CD4-positive, alpha-beta T cell (primary cell): ENCODE measurements around the gene TRIM71. TPM values are rescaled to one million over a fixed set of nuclear protein-coding genes. Genes with fewer than 3 reads are reported as not detected.
"Not testable (repeated sequence)": the region's sequence is repeated elsewhere in the genome, so short reads cannot be mapped to it uniquely, and the experiment has no call there.

ENCODE experiments used
- ATAC-seq: fragments of 200-7000 bp; cut with Tn5 transposase; one replicate; pipeline ENCODE4 v1.10.0; 2022; ENCODE audit warnings: mild to moderate bottlenecking; ENCODE audit not compliant: poor library complexity
- CTCF ChIA-PET: fragments of 350-600 bp; sonication (Branson Sonifier 250); formaldehyde crosslinking; loops from one replicate; lab custom pipeline; 2021; ENCODE audit warnings: antibody characterized with exemption, inconsistent platforms; lab: Charles Lee
- POLR2A ChIA-PET: fragments of 350-600 bp; sonication (Branson Sonifier 250); formaldehyde crosslinking; loops from one replicate; lab custom pipeline; 2021; ENCODE audit warnings: antibody characterized with exemption, inconsistent platforms; lab: Charles Lee
- DNase-seq, 14 experiments: peaks; one replicate each; pipeline ENCODE4 v3.0.0-alpha.2; 2013 to 2020; ENCODE audit warnings: mixed read lengths in 2 of 14
- H3K27ac ChIP-seq, 2 donors: one replicate each; pipeline versions ENCODE4 v1.5.1 to v1.7.0; 2013; ENCODE audit warnings: low read length in 2 of 2, low read depth in 1 of 2, mild to moderate bottlenecking in 1 of 2
- H3K27me3 ChIP-seq, 2 experiments: 1 replicate in 1 of 2; 2 replicates in 1 of 2; pipeline versions ENCODE4 v1.6.1 to v1.7.0; 2013; ENCODE audit warnings: low read length in 2 of 2, control low read depth in 1 of 2, mild to moderate bottlenecking in 1 of 2, moderate library complexity in 1 of 2; ENCODE audit not compliant: insufficient read depth in 2 of 2, control insufficient read depth in 1 of 2
- H3K36me3 ChIP-seq: one replicate; pipeline ENCODE4 v1.6.1; 2013; ENCODE audit warnings: low read length, control low read depth; ENCODE audit not compliant: insufficient read depth
- H3K4me1 ChIP-seq: one replicate; pipeline ENCODE4 v1.6.1; 2013; ENCODE audit warnings: low read length, control low read depth; ENCODE audit not compliant: insufficient read depth
- H3K4me3 ChIP-seq: one replicate; pipeline ENCODE4 v1.5.1; 2013; ENCODE audit warnings: mild to moderate bottlenecking, low read length, moderate library complexity
- H3K9me3 ChIP-seq, 2 experiments: 1 replicate in 1 of 2; 2 replicates in 1 of 2; pipeline versions ENCODE4 v1.6.1 to v1.7.0; 2013; ENCODE audit warnings: low read length in 2 of 2, mild to moderate bottlenecking in 2 of 2, control low read depth in 1 of 2, moderate library complexity in 1 of 2; ENCODE audit not compliant: control insufficient read depth in 1 of 2, insufficient read depth in 1 of 2
- H3K27ac Mint-ChIP-seq: one replicate; pipeline ENCODE4 v1.8.0; 2020; ENCODE audit warnings: mixed read lengths
- H3K27me3 Mint-ChIP-seq: one replicate; pipeline ENCODE4 v1.8.0; 2021; ENCODE audit warnings: mixed read lengths
- H3K36me3 Mint-ChIP-seq: one replicate; pipeline ENCODE4 v1.8.0; 2021; ENCODE audit warnings: low read depth, mixed read lengths
- H3K4me1 Mint-ChIP-seq: one replicate; pipeline ENCODE4 v1.8.0; 2021; ENCODE audit warnings: low read depth, mixed read lengths
- H3K4me3 Mint-ChIP-seq: one replicate; pipeline ENCODE4 v1.8.0; 2020; ENCODE audit warnings: mild to moderate bottlenecking, mixed read lengths
- H3K9me3 Mint-ChIP-seq: one replicate; pipeline ENCODE4 v1.8.0; 2020; ENCODE audit warnings: mixed read lengths
- intact Hi-C, 2 experiments: fragments of 100-400 bp; cut with DNase I in 1 of 2; cut with micrococcal nuclease in 1 of 2; formaldehyde crosslinking; loops; one replicate each; pipeline versions ENCODE4 v1.15.1 to v1.9.0; 2023 to 2025; cut with DNase I, micrococcal nuclease
- total RNA-seq, 174 experiments: library from RNA in 2 of 174; stranded (reverse) in 2 of 174; gene quantifications; one replicate each; pipeline ENCODE4 v1.2.3 and lab custom pipeline; 2021 to 2026
- TF ChIP-seq, protein P1 (sequence below): fragments of 200-600 bp; IDR thresholded peaks from one replicate; pipeline ENCODE4 v1.8.0; 2022; ENCODE audit warnings: antibody characterized with exemption, mild to moderate bottlenecking

TRIM71 gene
- total RNA-seq, 2 experiments from 2014 or later, result 0.03 TPM; not detected in 1

GRCh38 chr3:32844322-32844654 is 26.5 kb downstream of the TRIM71 start:
- DNase-seq, result no peak
- CTCF ChIA-PET, result no interaction called here
- POLR2A ChIA-PET, result no interaction called here
- ATAC-seq, result no peak
- Mint-ChIP-seq H3K4me1 (peaks cover 13% of the 10 kb centered on the region), H3K4me3 (no peak overlapping the region), H3K27me3 (no peaks in the 10 kb centered on the region), H3K36me3 (no peaks in the 10 kb centered on the region), H3K9me3 (no peaks in the 10 kb centered on the region), H3K27ac (no peak overlapping the region)
- Histone ChIP-seq H3K36me3 (no peaks in the 10 kb centered on the region), H3K9me3 (no peaks in the 10 kb centered on the region), H3K4me3 (no peak overlapping the region), H3K27me3 (no peaks in the 10 kb centered on the region), H3K4me1 (peaks cover 7% of the 10 kb centered on the region), H3K27ac (no peak overlapping the region)
- intact Hi-C loops, result no loop called here
- TF ChIP-seq, protein P1, sequence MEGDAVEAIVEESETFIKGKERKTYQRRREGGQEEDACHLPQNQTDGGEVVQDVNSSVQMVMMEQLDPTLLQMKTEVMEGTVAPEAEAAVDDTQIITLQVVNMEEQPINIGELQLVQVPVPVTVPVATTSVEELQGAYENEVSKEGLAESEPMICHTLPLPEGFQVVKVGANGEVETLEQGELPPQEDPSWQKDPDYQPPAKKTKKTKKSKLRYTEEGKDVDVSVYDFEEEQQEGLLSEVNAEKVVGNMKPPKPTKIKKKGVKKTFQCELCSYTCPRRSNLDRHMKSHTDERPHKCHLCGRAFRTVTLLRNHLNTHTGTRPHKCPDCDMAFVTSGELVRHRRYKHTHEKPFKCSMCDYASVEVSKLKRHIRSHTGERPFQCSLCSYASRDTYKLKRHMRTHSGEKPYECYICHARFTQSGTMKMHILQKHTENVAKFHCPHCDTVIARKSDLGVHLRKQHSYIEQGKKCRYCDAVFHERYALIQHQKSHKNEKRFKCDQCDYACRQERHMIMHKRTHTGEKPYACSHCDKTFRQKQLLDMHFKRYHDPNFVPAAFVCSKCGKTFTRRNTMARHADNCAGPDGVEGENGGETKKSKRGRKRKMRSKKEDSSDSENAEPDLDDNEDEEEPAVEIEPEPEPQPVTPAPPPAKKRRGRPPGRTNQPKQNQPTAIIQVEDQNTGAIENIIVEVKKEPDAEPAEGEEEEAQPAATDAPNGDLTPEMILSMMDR, result no peak

DNA sequence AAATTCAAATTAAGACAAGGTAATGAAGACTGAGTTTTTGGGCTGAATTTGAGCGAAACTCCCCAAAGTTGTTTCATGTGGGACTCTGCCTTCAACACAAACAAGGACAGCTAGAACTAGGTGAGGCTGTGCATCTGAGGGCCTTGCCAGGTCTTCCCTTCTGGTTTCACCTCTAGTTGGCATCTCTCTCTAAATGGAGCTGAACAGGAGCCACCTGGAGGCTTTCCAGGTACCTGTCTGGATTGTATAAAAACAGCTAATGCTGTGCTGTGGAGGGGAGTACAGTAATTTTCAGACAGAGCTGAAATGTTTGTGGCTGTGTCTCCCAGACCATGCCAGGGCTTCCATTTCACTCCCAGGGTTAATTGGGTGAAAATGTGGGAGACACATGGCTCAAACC is 27.1 kb downstream of the TRIM71 start:
- DNase-seq, result no peak
- TF ChIP-seq, protein P1, result no peak
- intact Hi-C loops, result no loop called here
- H3K4me1 ChIP-seq, result peaks cover 7% of the 10 kb centered on the region
- Mint-ChIP-seq H3K9me3 (no peaks in the 10 kb centered on the region), H3K36me3 (no peaks in the 10 kb centered on the region), H3K4me1 (peaks cover 13% of the 10 kb centered on the region), H3K4me3 (no peak overlapping the region), H3K27ac (no peak overlapping the region), H3K27me3 (no peaks in the 10 kb centered on the region)
- H3K36me3 ChIP-seq, result no peaks in the 10 kb centered on the region
- ATAC-seq, result no peak
- ChIA-PET CTCF (no interaction called here), POLR2A (no interaction called here)
- H3K27ac ChIP-seq, result no peak overlapping the region
- H3K27me3 ChIP-seq, result no peaks in the 10 kb centered on the region
- no peak overlapping the region for H3K4me3 ChIP-seq
- H3K9me3 ChIP-seq, result no peaks in the 10 kb centered on the region

GRCh38 chr3:32845546-32845945 is 27.7 kb downstream of the TRIM71 start:
- H3K4me3 ChIP-seq, DNase-seq, H3K27me3 Mint-ChIP-seq, POLR2A ChIA-PET, H3K4me3 Mint-ChIP-seq, H3K36me3 ChIP-seq, H3K9me3 Mint-ChIP-seq, H3K36me3 Mint-ChIP-seq, CTCF ChIA-PET, H3K4me1 ChIP-seq, intact Hi-C loops, ATAC-seq, H3K27ac Mint-ChIP-seq, H3K9me3 ChIP-seq, H3K27me3 ChIP-seq, H3K27ac ChIP-seq: not testable (repeated sequence)
- H3K4me1 Mint-ChIP-seq, result peaks cover 13% of the 10 kb centered on the region

DNA sequence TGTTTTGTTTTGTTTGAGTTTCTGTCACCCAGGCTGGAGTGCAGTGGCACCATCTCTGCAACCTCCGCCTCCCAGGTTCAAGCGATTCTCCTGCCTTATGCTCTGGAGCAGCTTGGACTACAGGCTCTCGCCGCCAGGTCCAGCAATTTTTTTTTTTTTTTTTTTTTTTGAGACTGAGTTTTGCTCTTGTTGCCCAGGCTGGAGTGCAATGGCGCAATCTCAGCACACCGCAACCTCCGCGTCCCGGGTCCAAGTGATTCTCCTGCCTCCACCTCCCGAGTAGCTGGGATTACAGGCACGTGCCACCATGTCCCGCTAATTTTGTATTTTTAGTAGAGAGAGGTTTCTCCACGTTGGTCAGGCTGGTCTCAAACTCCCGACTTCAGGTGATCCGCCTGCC is 29.2 kb downstream of the TRIM71 start:
- H3K9me3 ChIP-seq, intact Hi-C loops, H3K36me3 Mint-ChIP-seq, H3K4me3 ChIP-seq, DNase-seq, H3K27ac Mint-ChIP-seq, H3K4me3 Mint-ChIP-seq, H3K9me3 Mint-ChIP-seq, H3K27me3 Mint-ChIP-seq, POLR2A ChIA-PET, H3K27me3 ChIP-seq, H3K4me1 ChIP-seq, ATAC-seq, H3K27ac ChIP-seq, H3K36me3 ChIP-seq: not testable (repeated sequence)
- CTCF ChIA-PET, result interaction anchor here (0.7 kb wide), 1 partner anchor 1092 kb away, joined by 4 read pairs; no protein-coding TSS in a partner anchor
- peaks cover 12% of the 10 kb centered on the region for H3K4me1 Mint-ChIP-seq
